C4-2B (cell line): Measurements from ENCODE around the gene OR10Z1.

Experiments used
- CTCF ChIP-seq: fragments of 450-650 bp; conservative IDR thresholded peaks from 2 replicates; pipeline ENCODE4 v1.5.1; 2017; ENCODE audit warnings: mild to moderate bottlenecking
- ZFX ChIP-seq: fragments of 450-650 bp; IDR thresholded peaks from 2 replicates; pipeline ENCODE4 v1.6.1; 2017

DNA sequence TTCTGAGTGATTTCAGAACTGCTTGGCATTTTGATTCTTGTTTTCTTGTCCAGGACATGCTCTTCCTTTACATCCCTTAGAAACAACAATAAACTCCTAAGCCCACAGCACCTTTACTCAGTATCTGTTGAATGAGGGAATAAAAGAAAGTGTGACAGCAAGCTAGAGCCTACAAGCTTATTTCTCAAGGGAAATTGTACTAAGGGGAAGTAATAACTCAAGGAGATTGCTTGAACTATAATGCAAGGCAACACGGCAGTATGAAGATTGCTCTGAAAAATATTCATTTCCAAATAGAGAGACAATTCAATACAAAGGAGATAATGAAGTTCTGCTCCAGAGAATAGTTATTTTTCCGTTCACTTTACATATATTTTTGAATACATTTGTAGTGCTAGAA lies 41.2 kb upstream of the OR10Z1 start:
- no peak for TF ChIP-seq CTCF
- TF ChIP-seq ZFX, result no peak
